HepG2 (cell line): ENCODE measurements around the gene PTPN3. TPM values are rescaled to one million over a fixed set of nuclear protein-coding genes. Genes with fewer than 3 reads are reported as not detected.

Experiments used
- AHDC1 ChIP-seq: sonication (generic); formaldehyde crosslinking; IDR thresholded peaks from 2 replicates; pipeline ENCODE4 v1.5.1; 2020; ENCODE audit warnings: mild to moderate bottlenecking, missing genetic modification reagents, borderline replicate concordance
- ATF2 ChIP-seq: sonication (generic); formaldehyde crosslinking; IDR thresholded peaks from 2 replicates; pipeline ENCODE4 v1.4.0; 2020; ENCODE audit warnings: missing genetic modification reagents
- CAMTA2 ChIP-seq: sonication (generic); formaldehyde crosslinking; IDR thresholded peaks from 2 replicates; pipeline ENCODE4 v1.4.0; 2020; ENCODE audit warnings: mild to moderate bottlenecking, missing genetic modification reagents, borderline replicate concordance
- ESRRA ChIP-seq: sonication (generic); formaldehyde crosslinking; IDR thresholded peaks from 2 replicates; pipeline ENCODE4 v1.5.1; 2020; ENCODE audit warnings: mild to moderate bottlenecking, low read depth, missing genetic modification reagents
- HDAC1 ChIP-seq: sonication (generic); formaldehyde crosslinking; IDR thresholded peaks from 2 replicates; pipeline ENCODE4 v1.5.1; 2020; ENCODE audit warnings: mild to moderate bottlenecking, missing genetic modification reagents
- IRF2 ChIP-seq: IDR thresholded peaks from 2 replicates; pipeline ENCODE4 v1.6.1; 2018; ENCODE audit warnings: missing genetic modification reagents, missing compliant biosample characterization
- ISL2 ChIP-seq: sonication (generic); formaldehyde crosslinking; IDR thresholded peaks from 2 replicates; pipeline ENCODE4 v1.5.0; 2020; ENCODE audit warnings: missing genetic modification reagents
- ISX ChIP-seq: sonication (generic); formaldehyde crosslinking; conservative IDR thresholded peaks from 2 replicates; pipeline ENCODE4 v1.5.0; 2020; ENCODE audit warnings: missing genetic modification reagents
- JUNB ChIP-seq: sonication (generic); formaldehyde crosslinking; IDR thresholded peaks from 2 replicates; pipeline ENCODE4 v1.8.0; 2022; ENCODE audit warnings: missing genetic modification reagents, mild to moderate bottlenecking, borderline replicate concordance
- MED1 ChIP-seq: sonication (generic); formaldehyde crosslinking; IDR thresholded peaks from 2 replicates; pipeline ENCODE4 v1.4.0; 2020; ENCODE audit warnings: missing genetic modification reagents
- NFIC ChIP-seq: IDR thresholded peaks from 2 replicates; pipeline ENCODE4 v1.6.1; 2012; ENCODE audit warnings: mild to moderate bottlenecking, low read length, inconsistent platforms
- NONO ChIP-seq, 2 experiments: fragments of 450-650 bp in 1 of 2; sonication (generic) in 1 of 2; formaldehyde crosslinking in 1 of 2; IDR thresholded peaks in 1 of 2; conservative IDR thresholded peaks in 1 of 2; 2 replicates each; pipeline versions ENCODE4 v1.6.1 to v1.8.0; 2017 to 2022; ENCODE audit warnings: mild to moderate bottlenecking in 1 of 2, missing genetic modification reagents in 1 of 2, moderate library complexity in 1 of 2
- PHF5A ChIP-seq: IDR thresholded peaks from one replicate; pipeline ENCODE4 v1.6.1; 2018; ENCODE audit warnings: low read depth, missing genetic modification reagents; ENCODE audit not compliant: unreplicated experiment
- SOX13 ChIP-seq, 3 experiments: fragments of 450-650 bp in 1 of 3; sonication (generic) in 1 of 3; formaldehyde crosslinking in 1 of 3; IDR thresholded peaks in 2 of 3; conservative IDR thresholded peaks in 1 of 3; 2 replicates each; pipeline versions ENCODE4 v1.5.0 to v1.6.1; 2016 to 2020; ENCODE audit warnings: antibody characterized with exemption in 1 of 3, mild to moderate bottlenecking in 1 of 3, missing compliant biosample characterization in 1 of 3, missing genetic modification reagents in 1 of 3, moderate library complexity in 1 of 3
- ZNF251 ChIP-seq: sonication (generic); formaldehyde crosslinking; IDR thresholded peaks from 2 replicates; pipeline ENCODE4 v1.9.0; 2021; ENCODE audit warnings: mild to moderate bottlenecking, missing genetic modification reagents
- ZNF30 ChIP-seq: sonication (generic); formaldehyde crosslinking; IDR thresholded peaks from 2 replicates; pipeline ENCODE4 v1.5.0; 2020; ENCODE audit warnings: mild to moderate bottlenecking, missing genetic modification reagents
- polyA plus RNA-seq, 8 experiments: library from polyadenylated mRNA; depleted of rRNA in 3 of 8; stranded (reverse) in 7 of 8; unstranded in 1 of 8; fragments of >200 nt; fragmentation: Illumina TruSeq in 4 of 8; extraction: Trizol in 4 of 8; gene quantifications; 2 replicates each; pipeline versions ENCODE4 v1.2.1 to v1.2.3, GENCODE V29; 2011 to 2016; ENCODE audit warnings: low read depth in 4 of 8, missing spikeins in 1 of 8, mixed read lengths in 1 of 8; ENCODE audit not compliant: insufficient read depth in 1 of 8
- total RNA-seq, 5 experiments: library from RNA; depleted of rRNA; stranded (reverse); fragments of >200 nt; fragmentation: Illumina TruSeq; extraction: Trizol; gene quantifications; 2 replicates each; pipeline ENCODE4 v1.2.3, GENCODE V29; 2016; ENCODE audit warnings: low read depth in 1 of 5
- TF ChIP-seq, protein P1 (sequence below): IDR thresholded peaks from 2 replicates; pipeline ENCODE4 v1.4.0; 2020; ENCODE audit warnings: mild to moderate bottlenecking, missing genetic modification reagents

Gene PTPN3
- total and polyA plus RNA-seq, 2 of the 13 experiments (the other 11 are each of a cell fraction or from before 2014, with no cell fraction given), result 5.6 to 20.5 TPM

GRCh38 chr9:109506097-109506712 lies 8.1 kb upstream of the PTPN3 start (continued):
- TF ChIP-seq MED1, result peak; percentile 55; the same call in 1 of the 2 replicates
- TF ChIP-seq, protein P1, sequence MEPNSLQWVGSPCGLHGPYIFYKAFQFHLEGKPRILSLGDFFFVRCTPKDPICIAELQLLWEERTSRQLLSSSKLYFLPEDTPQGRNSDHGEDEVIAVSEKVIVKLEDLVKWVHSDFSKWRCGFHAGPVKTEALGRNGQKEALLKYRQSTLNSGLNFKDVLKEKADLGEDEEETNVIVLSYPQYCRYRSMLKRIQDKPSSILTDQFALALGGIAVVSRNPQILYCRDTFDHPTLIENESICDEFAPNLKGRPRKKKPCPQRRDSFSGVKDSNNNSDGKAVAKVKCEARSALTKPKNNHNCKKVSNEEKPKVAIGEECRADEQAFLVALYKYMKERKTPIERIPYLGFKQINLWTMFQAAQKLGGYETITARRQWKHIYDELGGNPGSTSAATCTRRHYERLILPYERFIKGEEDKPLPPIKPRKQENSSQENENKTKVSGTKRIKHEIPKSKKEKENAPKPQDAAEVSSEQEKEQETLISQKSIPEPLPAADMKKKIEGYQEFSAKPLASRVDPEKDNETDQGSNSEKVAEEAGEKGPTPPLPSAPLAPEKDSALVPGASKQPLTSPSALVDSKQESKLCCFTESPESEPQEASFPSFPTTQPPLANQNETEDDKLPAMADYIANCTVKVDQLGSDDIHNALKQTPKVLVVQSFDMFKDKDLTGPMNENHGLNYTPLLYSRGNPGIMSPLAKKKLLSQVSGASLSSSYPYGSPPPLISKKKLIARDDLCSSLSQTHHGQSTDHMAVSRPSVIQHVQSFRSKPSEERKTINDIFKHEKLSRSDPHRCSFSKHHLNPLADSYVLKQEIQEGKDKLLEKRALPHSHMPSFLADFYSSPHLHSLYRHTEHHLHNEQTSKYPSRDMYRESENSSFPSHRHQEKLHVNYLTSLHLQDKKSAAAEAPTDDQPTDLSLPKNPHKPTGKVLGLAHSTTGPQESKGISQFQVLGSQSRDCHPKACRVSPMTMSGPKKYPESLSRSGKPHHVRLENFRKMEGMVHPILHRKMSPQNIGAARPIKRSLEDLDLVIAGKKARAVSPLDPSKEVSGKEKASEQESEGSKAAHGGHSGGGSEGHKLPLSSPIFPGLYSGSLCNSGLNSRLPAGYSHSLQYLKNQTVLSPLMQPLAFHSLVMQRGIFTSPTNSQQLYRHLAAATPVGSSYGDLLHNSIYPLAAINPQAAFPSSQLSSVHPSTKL, result peak; percentile 85
- peak; percentile 66; the same call in 1 of the 2 replicates for TF ChIP-seq ESRRA (CRISPR knock-in tag)
- no peak for TF ChIP-seq ISL2 (CRISPR knock-in tag)
- no peak for TF ChIP-seq PHF5A
- TF ChIP-seq ZNF30 (CRISPR knock-in tag), result no peak
- no peak for TF ChIP-seq ISX (CRISPR knock-in tag)
- TF ChIP-seq ATF2 (CRISPR knock-in tag), result peak; percentile 42; the same call in 1 of the 2 replicates
- TF ChIP-seq IRF2 (CRISPR knock-in tag), result peak; percentile 82
- no peak for TF ChIP-seq NONO (IDR thresholded peaks at IDR 0.05)
- 0 out of 2 replicates have a peak, but pooled peaks have one; percentile 30 for TF ChIP-seq NONO (CRISPR knock-in tag; conservative IDR thresholded peaks at IDR 0.05)
- no peak for TF ChIP-seq AHDC1 (CRISPR knock-in tag)
- 0 out of 2 replicates have a peak, but pooled peaks have one; percentile 29 for TF ChIP-seq JUNB (CRISPR knock-in tag)
- no peak for TF ChIP-seq SOX13 (IDR thresholded peaks at IDR 0.05)
- peak in 1 of 2 experiments; percentile 55; a peak in 1 of 4 replicates for TF ChIP-seq SOX13 (CRISPR knock-in tag; conservative IDR thresholded peaks at IDR 0.05 in 1 of 2, IDR thresholded peaks at IDR 0.05 in 1 of 2)
- no peak for TF ChIP-seq ZNF251
- peak; percentile 41; the same call in 1 of the 2 replicates for TF ChIP-seq HDAC1 (CRISPR knock-in tag)
- TF ChIP-seq NFIC, result no peak
- no peak for TF ChIP-seq CAMTA2 (CRISPR knock-in tag)
